ENCODE measurements around the gene TSPAN9. TPM values are rescaled to one million over a fixed set of nuclear protein-coding genes. Genes with fewer than 3 reads are reported as not detected.

Gene TSPAN9
- total RNA-seq, 4 donors from 2014 or later, result 23.4 to 43.3 (median 29.4) TPM

DNA sequence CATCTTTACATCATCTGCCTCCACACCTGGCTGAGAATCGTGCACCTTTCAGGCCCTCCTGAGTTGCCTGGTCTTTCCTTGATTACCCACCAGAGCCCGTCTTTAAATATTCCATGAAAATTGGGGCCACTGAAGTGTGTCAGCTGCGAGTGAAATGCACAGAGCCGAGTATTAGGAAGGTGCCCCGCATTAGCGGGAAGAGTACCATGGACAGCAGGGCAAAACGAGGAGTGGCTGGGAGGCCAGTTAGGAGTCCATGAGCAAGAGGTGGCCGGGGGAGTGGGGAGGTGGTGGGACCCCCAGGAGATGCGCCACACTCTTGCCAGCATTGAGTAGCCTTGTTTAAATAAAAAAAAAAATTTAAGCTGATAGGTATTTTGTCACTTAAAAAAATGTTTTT lies 99.6 kb downstream of the TSPAN9 start:
- ATAC-seq (ENCODE audit: low FRiP score) (no peak), DNase-seq (ENCODE audit: low spot score) (no peak)
- TF ChIP-seq, protein P1, sequence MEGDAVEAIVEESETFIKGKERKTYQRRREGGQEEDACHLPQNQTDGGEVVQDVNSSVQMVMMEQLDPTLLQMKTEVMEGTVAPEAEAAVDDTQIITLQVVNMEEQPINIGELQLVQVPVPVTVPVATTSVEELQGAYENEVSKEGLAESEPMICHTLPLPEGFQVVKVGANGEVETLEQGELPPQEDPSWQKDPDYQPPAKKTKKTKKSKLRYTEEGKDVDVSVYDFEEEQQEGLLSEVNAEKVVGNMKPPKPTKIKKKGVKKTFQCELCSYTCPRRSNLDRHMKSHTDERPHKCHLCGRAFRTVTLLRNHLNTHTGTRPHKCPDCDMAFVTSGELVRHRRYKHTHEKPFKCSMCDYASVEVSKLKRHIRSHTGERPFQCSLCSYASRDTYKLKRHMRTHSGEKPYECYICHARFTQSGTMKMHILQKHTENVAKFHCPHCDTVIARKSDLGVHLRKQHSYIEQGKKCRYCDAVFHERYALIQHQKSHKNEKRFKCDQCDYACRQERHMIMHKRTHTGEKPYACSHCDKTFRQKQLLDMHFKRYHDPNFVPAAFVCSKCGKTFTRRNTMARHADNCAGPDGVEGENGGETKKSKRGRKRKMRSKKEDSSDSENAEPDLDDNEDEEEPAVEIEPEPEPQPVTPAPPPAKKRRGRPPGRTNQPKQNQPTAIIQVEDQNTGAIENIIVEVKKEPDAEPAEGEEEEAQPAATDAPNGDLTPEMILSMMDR (IDR thresholded peaks at IDR 0.05), result no peak

DNA sequence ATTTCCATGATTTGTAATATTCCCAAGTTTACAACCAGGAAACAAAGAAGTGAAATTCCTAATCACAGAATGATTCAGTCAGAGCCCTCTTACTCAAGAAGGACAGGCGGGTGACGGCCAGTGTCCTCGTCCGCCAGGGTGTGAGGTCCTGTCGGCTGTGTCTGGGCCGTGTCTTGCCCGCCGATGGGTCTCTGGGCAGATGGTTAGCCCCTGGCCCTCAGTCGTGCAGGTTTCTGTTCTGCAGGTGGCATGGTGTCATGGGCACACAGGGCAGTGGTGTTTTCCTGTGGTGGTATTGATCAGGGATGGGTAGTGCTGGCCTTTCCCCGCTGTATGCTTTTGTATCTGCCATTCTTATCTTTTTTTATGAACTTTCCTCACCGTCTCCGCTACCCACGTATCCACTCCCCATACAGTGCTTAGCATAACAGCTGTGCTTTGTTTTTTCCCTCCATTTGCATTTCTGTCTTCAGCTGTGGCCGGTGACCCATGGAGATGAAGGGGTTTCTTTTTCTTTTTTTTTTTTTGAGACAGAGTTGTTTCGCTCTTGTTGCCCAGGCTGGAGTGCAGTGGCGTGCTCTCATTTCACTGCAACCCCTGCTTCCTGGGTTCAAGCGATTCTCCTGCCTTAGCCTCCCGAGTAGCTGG lies 100.7 kb downstream of the TSPAN9 start:
- TF ChIP-seq, protein P1 (IDR thresholded peaks at IDR 0.05), result no peak
- DNase-seq (ENCODE audit: low spot score) (no peak), ATAC-seq (ENCODE audit: low FRiP score) (no peak)

DNA sequence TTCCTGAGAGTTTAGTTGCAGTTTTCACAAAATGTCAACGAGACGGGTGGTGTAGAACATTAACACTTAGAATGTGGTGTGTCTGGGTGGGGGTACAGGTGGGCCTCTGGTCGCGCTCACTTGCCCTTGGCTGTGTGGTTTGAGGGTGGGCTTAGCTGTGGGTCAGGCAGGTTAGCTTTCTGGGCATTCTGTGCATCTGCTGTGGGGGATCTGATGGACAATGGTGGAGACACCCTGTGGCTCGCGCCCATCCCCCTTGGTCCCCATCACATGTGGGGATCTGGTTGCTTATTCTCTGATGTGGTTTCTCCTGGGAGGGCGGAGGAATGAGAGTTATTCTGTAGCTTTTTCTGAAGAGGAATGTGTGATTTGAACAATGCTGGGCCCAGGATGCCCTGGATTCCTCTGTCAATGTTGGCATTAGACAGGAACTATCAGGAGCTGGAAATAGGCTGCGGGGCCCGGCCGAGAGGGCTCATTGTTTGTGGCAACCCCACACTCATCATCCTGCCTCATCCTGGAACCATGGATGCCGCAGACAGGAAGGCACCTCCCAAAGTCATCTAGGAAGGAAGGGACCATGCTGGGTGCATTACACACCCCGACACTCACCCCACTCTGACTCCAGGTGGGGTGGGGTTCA lies 101.6 kb downstream of the TSPAN9 start:
- no peak for ATAC-seq (ENCODE audit: low FRiP score)

DNA sequence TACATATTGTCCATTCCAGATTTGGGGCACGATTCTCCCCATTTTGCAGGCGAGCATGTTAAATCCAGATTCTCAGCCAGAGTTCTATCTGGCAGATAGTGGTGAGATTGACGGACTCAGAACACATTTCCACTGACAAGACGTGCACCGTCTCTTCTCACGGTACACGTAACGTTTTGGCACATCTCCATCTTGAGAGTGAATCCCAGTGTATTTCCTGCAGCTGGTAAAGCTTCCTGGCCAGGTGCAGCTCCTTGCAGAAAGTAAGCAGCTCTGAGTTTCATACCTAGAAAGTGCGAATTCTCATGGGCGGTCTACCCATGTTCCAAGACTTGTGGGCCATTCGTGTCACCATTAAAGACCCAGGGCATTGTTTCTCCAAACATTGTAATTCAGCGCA lies 102.6 kb downstream of the TSPAN9 start:
- DNase-seq (ENCODE audit: low spot score) (no peak), ATAC-seq (ENCODE audit: low FRiP score) (no peak)
- TF ChIP-seq, protein P1 (IDR thresholded peaks at IDR 0.05), result no peak

More for the DNA sequence above, 101.6 kb downstream of the TSPAN9 start:
- TF ChIP-seq, protein P1 (IDR thresholded peaks at IDR 0.05), result no peak
- DNase-seq (ENCODE audit: low spot score), result no peak

DNA sequence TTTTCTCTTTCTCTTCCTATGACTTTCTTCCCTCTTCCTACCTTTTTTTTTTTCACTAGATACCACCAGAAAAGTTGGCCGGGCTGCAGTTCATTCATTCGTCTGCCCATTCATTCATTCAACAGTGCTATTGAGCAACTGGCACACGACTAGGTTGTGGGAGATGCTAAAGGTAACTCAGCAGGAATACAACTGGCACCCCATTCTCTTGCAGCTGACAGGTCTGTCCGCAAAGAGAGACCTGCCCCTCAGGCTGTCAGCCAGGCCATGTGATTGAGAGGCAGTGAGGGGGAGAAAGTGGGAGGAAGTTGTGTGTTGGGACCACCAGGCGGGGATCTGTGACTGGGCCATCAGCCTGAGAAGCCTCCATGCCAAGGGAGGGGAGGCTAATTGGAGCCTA lies 105.2 kb downstream of the TSPAN9 start:
- TF ChIP-seq, protein P1 (IDR thresholded peaks at IDR 0.05), result no peak
- ATAC-seq (ENCODE audit: low FRiP score) (no peak), DNase-seq (ENCODE audit: low spot score) (no peak)

DNA sequence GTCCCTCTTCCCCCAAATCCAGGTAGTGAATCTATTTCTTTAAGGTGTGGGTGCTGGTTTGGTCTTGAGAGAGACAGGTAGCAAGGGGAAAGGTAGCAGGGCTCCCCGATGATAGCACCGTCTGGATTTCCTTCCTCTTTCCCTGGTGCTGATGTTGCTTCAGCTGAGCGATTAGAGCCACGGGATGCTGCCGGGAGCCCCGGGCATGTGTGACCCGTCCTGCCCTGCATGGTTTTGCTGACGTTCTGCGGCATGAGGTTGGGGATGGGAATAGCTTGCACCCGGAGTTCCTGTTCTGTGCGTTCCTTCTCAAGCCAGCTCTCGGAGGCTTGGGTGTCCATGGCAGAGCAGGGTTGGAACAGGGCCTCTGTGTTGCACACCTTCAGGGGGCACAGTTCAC lies 107.3 kb downstream of the TSPAN9 start:
- DNase-seq (ENCODE audit: low spot score) (no peak), ATAC-seq (ENCODE audit: low FRiP score) (no peak)
- TF ChIP-seq, protein P1 (IDR thresholded peaks at IDR 0.05), result no peak

Data from omental fat pad (tissue), 4 donors.